T-helper 1 cell (primary cell): ENCODE results near the gene PITX1.

Experiments
- DNase-seq, 5 donors: peaks; one replicate each; pipeline ENCODE4 v3.0.0-alpha.2; 2012 to 2020

The PITX1 gene

DNA sequence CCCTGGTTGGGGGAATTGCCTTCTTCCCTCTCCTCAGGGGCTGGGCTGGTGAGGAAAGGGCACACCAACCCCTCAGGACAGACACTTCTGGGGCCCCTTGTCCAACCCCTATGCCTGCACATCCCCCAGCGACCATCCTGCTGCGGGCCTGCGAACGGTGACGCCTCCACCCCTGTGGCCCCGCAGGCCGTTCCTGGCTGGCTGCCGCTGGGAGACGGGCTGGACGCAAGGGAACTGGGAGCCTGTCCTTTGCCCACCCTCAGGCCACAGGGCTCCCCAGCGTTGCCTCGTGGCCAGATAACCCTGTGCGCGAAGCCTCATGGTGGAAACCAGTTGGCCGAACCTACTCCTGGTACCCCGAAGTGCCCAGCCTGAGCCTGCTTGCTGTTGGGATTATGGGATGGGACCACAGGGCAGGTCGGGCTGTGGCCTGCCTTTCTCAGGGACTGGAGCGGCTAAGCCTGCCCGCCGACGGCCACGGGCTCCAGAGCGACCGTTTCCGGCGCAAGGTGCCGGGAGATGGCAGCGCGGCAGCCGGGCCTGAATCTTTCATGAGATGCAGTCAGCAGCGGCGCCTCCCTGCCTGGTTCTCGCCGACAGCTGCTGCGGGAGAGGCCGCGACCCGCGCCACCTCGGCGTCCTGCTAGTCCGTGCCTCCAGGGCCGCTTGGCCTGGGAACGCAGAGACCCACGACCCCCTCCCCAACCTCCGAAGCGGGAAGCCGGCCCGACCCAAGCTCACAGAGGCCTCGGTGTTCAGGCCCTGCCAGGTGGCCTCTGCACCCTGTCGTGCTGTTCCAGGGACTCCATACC lies 6.5 kb upstream of the PITX1 start:
- no peak for DNase-seq

DNA sequence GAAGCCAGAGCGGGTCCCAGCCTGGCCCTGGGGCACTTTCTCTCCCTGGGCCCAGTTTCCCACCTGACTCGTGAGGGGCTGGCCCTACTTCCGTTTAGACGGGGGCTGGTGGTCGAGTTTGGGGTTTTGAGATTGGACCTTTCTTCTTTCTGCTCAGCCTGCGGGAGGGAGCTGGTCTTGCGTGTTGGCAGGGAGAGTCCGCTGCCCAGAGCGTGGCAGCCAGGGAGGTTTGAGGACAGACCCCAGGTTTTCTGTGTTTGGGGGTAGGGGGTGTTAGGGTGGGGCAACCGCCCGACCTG lies 6.0 kb upstream of the PITX1 start:
- no peak for DNase-seq

DNA sequence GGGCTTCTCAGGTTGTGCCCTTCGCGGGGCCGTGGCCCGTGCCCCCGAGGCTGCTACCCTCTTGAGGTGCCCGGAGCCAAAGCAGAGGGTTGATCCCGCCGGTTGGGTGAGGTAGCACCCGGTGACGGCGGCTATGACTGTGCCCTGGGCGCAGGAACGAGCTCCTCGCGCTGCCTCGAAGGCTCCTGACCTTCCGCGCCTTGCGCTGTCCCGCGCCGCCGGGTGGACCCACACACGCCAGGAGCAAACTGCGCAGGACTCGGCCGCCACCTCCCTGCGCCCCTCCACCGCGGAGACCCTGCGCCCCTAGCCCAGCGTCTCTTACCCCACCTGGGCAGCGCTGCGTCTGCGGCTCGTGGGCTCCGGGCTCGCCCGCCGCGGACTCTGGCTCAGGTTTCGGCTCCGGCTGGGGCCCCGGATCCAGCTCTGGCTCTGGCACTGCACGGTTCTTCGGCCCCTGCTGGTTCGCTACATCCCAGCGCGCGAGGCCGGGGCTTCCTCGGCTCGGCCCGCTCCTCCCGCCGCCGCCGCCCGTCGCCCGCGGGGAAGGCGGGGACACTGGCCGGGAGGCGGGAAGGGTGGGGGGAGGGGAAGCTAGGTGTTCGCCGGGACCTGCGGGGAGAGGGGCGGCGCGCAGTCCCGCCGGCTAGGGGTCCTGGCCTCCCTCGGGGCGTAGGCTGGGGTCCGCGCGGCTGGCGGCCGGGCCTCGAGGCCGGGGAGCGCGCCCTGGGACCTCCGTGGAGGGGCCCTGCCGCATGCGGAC lies 5.4 kb upstream of the PITX1 start:
- DNase-seq: no peak

DNA sequence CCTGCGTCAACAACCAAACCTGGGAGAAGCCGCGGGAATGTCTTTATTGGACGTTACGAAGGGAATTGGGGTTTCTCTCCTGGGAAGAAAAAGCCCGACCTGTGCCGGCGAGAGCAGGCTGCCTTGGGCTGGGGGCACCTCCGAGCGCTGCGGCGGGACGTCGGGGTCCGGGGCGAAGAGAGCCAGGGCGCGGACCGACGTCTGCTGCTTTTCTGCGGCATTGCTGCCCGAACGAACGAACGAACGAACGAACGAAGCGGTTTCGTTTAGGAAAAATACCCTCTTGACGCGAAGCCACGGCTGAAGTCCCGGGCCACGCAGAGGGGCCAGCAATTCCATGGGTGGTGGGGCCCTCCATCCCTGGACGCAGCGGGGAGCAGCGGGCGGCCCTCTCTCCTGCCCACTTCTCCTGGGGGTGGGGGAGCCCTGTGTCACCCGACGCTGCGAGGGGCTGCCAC lies 4.8 kb upstream of the PITX1 start:
- DNase-seq: no peak

DNA sequence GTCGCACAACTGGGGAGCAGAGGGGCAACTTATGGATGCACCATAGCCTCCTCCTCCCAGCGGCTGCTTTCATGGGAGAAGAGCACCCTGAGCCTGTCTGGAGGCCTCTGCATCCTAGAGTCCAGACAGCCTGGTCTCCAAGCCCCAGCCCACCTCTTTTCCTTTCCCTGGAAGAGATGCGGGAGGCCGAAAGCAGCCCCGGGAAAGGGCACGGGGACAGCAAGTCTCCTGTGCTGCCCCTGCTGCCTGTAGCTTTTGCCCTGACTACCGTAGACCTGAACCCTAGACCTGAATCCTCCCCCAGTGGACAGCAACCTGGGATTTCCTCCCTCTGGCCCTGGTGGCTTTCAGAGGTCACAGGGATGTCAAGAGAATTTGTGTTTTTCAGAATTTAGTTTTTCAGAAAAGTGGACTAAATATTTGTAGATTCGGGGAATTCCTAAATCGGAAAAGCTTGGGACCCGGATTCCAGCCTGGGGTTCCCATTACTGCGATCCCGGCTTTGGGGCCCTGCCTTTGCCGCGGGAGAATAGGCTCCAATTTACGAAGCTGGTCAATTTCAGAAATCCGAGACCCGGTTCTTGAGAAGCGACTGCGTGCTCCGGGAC lies 4.3 kb upstream of the PITX1 start:
- no peak for DNase-seq

DNA sequence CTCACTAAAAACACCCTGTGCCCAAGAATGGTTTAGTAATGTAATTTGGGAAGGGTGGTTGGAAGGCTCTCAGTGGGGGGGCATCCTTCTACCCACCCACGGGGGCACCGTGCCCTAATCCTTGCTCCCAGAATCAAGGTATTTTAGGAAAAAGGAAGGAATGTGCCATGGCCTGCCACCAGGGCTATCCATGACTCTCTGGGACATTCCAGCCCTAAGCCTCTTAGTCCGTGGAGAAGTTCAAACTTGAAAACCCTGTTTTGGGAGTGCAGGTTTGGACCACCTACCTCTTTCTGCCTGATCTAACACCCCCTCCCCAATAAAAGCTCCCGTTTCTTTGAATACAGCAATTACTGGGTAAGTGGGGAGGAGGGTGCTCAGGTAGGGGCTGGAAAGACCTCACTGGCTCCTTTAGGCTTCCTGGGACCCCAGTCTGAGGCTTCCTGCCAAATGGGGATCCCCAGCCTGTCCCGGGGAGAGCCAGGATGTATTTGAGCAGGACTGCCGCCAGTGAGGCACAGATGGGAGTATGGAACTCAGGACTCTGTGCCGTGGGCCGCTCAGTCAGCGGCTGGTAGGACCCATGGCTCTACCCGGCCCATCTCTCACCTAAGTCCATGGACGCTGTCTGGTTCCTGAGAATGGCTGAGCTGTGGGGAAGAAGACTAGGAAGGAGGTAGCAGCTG lies 3.6 kb upstream of the PITX1 start:
- DNase-seq: no peak

DNA sequence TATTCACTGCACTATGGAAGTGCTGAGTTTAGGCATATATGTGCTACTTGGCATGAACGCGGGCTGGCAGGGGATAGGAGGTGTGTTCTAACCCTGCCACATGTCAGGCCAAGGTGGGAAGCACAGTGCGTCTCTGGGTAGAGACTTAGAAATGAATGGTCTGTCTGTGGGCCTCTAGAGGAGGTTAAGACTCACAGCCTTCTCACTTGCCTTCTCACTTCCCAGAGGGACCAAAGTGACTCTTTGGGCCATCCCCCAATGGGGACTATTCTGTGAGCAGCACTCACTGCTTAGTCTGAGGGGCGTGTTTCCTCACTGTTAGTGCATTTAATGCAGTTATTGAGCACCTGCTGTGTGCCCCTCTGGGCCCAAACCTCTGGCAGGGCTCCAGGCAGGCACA lies 2.4 kb upstream of the PITX1 start:
- no peak for DNase-seq

DNA sequence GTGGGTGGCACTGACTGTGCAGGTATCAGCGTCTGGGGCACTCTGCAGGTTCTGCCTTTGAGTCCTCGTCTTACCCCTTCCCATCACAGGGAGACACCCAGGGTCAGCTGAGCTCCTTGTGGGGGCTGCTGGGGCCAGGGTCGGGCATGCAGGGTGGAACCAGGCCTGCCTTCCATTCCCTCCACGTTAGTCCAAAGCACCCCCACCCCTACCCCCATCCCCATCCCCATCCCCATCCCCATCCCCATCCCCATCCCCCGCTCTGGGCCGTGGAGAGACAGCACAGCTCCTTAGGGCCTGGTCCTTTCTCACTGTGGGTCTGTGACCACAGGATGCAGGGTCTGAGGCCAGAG lies 1.6 kb upstream of the PITX1 start:
- DNase-seq: no peak

DNA sequence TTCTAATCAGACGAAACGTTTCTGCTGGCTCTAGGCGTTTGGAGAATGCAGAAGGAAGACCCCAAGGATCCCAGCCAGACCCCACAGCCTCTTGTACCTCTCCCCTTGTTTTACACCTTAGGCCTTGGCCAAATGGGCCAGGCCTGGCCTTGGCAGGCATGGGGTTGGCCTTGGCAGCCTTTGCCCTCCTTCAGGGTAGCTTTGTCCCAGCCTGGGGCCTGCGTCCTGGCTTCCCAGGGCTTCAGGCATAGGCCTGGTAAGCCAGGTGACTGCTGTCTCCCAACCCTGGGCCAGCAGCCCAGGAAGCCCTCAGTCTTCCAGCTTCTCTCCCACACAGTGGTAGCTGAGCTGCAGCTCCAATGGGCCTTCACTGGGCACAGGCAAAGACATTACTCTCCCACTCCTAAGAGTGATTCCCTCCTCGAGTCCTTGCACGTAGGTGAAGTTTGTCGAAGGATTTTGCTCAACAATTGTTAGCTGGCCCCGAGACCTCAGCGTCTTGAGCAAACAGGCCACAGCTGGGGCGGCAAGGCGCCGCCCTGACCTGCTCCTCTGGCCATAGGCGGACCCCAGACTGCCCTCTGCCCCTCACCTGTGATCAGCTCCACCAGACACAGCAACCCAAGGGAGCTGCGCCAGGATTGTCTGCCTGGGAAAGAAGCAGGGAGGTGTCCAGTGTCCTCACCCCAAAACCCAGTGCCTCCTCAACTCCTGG lies 1.1 kb upstream of the PITX1 start:
- DNase-seq: no peak

DNA sequence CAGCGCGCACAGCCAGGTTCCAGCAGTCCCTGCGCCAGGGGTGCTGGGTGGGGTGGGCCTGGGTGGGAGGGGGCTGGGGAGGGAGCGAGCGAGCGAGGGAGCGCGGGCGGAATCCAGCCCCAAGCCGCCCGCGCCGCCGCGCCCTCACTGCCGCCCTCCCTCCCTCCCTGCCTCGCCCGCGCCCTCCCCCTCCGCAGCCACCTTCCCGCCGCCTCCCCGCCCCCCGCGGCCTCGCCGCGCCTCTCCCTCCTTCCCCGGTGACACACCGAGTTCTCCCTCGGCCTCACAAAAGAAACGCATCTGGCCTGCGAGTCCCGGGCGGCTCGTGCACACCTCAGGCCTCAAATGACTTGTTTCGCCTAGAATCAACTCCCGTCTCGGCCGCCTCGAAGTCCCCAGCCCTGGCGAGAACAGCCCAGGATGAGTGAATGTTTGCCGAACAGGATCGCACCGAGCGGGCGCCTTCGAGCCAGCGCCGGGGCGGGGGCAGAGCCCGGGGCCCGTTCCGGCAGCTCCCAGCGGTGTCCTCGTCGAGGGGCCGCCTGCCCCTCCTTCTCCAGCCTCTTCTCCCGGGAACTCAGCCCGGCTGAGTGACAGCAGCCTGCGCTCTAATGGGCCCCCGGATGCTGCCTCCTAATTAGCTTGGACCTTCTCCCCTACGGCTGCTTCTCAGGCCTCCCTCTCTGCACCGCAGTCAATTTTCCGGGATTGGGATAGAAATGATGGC lies 371 bp upstream of the PITX1 start:
- no peak for DNase-seq

DNA sequence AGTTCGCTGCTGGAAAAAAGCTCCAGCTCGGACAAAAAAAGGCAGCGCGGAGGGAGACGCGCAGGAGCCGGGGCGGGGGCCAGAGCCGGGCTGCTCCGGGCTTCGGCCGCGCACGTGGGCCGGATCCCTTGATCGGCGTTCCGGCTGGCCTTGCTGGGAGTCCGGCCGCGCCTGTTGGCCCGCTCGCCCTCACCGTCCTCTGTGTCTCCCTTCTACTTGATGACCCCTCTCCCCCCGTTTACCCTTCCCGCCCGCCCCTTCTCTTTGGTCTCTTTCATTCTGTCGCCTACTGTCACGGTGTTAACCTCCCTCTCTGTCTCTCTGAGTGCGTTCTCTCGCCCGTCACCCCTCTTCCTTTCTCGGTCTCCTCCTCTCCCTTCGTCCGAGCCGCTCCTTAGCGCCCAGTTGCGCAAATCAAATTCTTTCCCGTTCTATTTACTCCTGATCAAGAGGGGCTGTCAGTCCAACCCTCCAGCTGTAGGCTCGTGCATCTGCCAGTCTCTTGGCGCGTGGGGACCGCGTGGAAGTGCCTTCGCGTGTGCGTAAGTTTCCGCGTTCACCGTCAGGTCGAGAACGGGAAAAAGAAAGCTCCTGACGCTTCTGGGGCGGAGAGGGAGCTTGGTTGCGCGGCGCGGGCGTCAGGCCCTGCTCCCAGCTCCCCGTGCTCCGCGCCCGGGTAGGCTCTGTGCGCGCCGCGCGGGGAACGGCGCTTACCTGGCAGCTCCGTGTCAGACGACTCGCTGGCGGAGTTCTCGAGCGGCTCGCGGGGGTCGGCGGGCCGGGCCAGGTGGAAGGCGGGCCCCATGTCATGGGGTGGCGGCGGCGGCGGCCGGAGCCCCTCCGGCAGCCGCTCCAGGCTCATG lies 798 bp downstream of the PITX1 start:
- no peak for DNase-seq

DNA sequence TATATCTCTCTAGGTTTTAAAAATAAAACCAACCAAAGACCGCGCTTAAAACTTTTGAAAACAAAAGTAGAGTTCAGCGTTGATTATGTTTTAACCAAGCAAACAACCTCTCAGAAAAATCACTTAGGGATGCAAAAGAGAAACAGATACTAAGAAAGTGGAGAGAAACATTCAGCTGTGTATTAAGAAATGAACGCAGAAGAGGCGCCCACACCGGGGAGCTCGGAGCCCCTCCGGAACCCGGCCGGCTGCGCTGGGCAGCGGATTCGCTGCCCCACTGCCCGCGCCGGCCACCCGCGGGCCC lies 1.4 kb downstream of the PITX1 start:
- DNase-seq: no peak

DNA sequence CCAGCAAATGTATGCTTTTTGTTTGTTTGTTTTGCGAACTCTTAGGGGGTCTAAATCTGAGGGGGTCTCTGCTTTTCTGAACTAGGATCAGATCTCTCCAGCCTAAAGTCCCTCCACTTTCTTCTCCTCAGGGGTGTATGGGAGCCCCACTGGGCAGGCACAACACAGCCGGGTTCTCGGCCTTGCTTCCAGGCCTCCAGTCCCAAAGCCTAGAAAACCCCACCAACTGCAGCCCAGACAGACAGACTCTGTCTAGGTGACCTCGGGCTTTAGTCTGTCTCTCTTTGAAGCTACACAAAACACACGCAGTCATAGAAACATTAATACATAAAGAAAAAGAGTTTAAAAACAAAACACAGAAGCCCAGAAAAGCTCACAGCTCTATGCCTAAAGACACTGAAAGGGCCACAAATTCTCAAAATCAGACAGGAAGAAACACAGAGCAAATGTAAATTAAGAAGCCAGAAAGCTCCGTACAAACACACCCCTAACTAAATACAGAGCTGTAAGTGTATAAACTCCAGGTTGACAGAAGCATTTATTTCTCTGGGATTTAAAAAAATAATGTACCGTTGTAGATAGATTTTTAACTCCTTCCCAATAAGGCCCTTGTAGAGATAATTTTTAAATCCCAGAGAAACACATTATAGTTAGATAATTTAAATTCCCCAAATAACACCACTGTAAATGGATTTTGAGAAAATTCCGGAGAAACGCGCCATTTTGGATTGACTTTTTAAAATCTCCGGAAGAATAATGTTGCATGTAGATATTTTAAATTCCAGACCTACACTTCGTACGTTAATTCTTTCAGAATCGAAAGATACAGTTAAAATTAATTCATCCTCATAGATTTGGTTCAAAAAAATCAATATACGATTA lies 2.0 kb downstream of the PITX1 start:
- no peak for DNase-seq

DNA sequence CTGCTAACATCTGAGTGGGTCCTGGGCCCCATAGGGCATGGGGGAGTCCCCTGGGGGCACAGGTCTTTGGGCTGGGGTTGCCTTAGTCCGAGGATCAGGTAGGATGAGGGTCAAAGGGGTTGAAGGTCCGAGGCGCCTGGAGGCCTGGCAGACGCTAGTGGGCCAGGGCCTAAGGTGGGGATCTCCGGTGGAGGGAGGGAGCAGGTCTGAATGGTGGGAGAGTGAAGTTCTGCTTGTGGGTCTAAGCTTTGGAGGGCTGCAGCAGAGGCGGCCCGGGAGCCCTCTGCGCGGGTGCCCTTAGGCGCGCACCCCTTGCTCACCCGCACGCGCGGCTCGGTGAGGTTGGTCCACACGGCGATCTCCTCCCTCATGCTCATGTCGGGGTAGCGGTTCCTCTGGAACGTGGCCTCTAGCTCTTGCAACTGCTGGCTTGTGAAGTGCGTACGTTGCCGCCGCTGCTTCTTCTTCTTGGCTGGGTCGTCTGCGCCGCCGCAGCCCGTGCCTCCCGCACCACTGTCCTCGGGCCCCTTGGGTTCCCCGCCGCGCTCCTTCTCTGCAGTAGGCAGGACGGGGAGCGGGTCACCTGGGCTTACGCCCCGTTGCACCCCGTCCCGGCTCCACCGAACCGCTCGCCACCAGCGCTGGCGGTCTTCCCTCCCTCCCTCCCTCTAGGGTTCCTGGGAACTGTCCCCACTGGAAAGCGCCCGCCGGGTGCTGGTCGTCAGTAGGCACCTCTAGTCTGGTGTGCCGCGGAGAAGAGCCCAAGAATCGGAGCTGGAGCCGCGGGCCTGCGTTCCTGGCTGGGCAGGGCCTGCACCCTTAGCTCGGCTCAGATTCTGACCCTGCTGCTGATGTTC lies 2.8 kb downstream of the PITX1 start:
- DNase-seq: peak in 1 of 5 donors; percentile 14

DNA sequence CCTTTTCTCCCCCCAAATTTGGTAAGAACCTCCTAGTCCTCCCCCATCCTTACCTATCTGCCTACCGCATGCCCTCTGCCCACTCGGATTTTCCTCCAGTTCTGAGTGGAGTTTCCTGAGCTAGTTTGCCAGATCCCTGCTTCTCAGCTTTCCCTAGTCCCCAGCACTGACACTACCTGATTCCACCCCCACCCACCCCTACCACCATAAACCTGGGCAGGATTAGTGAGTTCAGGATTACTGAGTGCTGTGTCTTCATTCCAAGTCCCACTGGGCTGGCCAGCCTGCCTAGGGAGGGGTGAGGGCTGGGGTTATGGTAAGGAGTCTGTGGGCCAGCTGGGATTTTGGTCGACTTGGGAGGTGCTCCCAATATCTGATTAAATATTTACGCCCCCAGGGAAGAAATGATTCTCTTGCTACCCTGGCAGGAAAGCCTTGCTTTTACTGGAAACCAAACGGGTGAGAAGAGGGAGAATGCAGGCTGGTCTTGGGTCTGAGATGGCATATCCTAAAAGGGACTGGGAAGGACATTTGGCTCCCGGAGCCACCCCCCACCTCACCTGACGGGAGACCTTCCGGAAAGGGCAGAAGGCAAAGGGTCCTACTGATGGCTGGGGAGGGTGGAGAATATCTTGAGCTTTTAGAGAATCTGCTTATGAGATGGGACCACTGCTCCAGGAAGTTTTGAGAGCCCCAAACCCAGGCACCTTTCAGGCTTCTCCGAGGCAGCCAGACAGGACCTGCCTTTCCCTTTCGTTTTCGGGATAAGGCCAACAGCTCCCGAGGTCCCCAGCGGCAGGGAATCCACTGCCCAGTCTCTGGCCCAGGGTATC lies 3.7 kb downstream of the PITX1 start:
- DNase-seq: no peak

DNA sequence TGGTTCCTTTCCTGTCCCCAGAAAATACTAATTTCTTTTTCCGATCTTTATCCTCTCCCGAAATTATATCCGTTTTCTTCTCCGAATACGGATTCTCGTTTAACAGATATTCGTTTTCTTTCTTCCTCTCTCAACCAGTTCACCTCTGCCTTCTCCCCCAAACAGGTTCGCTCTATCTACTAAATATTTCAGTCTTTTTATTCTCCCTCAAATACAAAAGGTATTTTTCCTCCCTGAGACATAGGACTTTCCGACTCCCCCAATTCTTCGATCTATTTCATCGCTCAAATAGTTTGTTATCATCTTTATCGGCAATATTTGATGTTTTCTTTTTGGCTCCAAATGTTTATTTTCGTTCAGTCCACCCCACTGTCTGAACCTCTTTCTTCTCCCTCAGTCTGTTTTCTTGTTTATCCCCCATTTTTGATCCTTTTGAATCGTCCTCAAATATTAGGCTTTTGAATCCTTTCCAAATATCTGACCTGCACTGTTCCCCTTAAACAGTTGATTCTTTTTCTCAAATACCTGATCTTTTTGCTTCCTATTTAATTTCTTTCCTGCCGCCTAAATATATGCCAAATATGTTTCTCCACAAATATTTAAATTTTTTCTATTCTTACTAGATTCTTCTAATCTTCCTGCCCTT lies 4.4 kb downstream of the PITX1 start:
- DNase-seq: no peak

DNA sequence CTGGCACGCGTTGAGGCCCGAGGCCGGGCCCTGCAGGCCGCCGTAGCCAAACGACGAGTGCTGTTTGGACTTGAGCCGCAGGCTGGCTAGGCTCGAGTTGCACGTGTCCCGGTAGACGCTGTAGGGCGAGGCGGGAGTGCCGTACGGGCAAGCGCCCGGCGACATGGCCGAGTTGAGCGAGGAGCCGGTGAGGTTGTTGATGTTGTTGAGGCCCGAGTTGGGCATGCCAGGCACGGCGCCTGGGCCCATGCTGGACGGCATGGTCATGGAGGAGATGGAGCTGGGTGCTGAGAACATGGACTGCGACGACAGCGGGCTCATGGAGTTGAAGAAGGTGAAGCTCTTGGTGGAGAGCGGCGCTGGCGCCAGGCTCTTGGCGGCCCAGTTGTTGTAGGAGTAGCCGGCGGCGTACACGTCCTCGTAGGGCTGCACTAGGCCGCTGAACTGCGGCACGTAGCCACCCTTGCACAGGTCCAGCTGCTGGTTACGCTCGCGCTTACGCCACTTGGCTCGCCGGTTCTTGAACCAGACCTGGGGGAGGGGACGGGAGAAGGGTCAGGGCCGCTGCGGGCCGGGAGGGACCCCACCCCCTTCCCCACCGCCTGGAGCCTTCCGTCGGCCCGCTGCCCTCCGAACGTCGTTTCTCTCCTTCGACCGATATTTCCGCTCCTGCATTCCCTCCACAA lies 5.1 kb downstream of the PITX1 start:
- DNase-seq: no peak
